ENCODE measurements around the gene SYTL3.

Gene SYTL3

DNA sequence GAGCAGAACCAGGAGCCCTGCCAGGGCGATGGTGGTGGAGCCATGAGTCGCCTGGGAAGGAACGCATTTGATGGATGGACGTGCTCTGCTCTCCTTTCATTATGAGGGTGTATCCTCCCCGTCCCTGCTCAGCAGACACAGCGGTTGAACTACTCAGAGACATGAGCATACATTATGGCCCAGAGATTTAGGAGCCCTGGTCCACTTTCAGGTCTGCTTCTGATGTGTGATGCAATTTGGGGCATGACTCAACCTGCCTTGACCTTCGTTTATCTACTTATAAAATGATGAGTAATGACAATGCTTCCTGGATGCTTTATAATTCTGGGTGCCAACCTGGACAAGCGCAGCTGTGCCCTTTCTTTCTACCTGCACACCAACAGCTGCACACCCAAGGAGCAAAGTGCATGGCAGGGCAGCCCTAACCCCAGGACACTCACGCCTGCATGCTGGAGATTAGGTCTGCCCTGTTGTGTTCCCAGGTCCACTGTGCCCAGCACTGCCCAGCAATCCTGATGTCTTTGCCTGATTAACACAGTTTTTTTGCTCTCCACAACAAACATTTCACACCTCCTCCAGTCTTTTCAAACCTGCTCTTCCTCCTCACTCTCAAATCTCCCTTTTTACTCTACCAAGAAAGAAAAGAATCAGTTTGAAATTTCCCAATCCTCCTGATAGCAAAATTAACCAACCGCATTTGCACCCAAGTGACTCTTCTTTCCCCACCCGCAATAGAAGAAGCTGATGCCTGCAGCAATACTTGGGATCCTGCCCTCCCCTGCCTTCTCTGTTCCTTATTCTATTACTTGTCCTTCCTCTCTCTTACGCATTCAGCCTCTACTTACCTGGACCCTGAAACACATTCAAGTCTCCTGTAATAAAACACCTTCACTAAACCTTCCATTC lies 88.1 kb downstream of the SYTL3 start:
- TF ChIP-seq, protein P1, sequence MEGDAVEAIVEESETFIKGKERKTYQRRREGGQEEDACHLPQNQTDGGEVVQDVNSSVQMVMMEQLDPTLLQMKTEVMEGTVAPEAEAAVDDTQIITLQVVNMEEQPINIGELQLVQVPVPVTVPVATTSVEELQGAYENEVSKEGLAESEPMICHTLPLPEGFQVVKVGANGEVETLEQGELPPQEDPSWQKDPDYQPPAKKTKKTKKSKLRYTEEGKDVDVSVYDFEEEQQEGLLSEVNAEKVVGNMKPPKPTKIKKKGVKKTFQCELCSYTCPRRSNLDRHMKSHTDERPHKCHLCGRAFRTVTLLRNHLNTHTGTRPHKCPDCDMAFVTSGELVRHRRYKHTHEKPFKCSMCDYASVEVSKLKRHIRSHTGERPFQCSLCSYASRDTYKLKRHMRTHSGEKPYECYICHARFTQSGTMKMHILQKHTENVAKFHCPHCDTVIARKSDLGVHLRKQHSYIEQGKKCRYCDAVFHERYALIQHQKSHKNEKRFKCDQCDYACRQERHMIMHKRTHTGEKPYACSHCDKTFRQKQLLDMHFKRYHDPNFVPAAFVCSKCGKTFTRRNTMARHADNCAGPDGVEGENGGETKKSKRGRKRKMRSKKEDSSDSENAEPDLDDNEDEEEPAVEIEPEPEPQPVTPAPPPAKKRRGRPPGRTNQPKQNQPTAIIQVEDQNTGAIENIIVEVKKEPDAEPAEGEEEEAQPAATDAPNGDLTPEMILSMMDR (IDR thresholded peaks at IDR 0.05; ENCODE audit: low read depth, low read length) = no peak
- DNase-seq (ENCODE audit: low read depth in 2 of 2) = peak in 1 of 2 donors; percentile 59
- no peak overlapping the region for H3K4me3 ChIP-seq (replicated peaks in 1 of 2; ENCODE audit: low read depth in 2 of 2, low read length in 2 of 2)

DNA sequence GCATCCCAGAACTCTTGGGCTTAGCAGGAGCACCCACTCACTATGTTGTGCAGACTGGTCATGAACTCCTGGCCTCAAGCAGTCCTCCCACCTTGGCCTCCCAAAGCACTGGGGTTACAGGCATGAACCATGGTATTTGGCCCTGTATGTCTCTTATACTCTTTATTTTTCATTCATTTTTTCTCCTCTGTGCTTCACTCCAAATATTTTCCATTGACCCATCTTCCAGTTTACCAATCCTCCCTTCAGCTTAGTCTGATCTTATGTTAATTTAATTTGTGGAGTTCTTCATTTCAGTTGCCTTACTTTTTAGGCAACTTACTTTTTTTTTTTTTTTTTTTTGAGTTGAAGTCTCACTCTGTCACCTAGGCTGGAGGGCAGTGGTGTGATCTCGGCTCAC lies 89.8 kb downstream of the SYTL3 start:
- DNase-seq (ENCODE audit: low read depth in 2 of 2) = no peak
- no peak overlapping the region for H3K4me3 ChIP-seq (replicated peaks in 1 of 2; ENCODE audit: low read depth in 2 of 2, low read length in 2 of 2)
- TF ChIP-seq, protein P1 (IDR thresholded peaks at IDR 0.05; ENCODE audit: low read depth, low read length) = no peak

DNA sequence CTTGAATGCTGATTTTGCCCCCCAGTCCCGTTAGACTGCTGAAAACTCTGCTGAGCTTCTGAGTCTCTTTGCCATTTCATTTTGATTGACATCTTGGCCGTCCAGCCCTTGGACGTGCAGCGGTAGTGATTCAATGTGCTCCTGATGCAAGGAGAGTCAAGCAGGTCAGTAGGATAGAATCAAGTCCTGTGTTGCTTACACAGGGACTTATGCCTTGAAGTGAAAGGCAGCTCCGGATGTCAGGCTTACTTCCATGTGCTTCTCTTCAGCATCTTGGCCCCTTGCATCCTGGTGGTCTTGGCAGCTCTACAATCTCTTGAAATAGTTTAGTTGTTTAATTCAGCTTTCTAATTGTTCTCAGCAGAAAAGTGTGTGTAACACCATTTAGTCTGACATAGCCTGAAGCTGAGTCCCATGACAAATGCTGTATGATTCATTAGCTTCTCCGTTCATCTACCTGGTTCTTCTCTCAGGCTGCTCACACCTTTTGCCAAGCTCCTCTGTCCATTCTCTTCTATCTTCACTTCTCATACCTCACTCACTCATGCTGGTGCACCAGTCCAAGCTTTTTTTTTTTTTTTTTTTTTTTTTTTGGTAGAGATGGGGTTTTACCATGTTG lies 93.3 kb downstream of the SYTL3 start:
- no peak for DNase-seq (ENCODE audit: low read depth in 2 of 2)
- TF ChIP-seq, protein P1 (IDR thresholded peaks at IDR 0.05; ENCODE audit: low read depth, low read length) = no peak
- H3K4me3 ChIP-seq (replicated peaks in 1 of 2; ENCODE audit: low read depth in 2 of 2, low read length in 2 of 2) = no peak overlapping the region

DNA sequence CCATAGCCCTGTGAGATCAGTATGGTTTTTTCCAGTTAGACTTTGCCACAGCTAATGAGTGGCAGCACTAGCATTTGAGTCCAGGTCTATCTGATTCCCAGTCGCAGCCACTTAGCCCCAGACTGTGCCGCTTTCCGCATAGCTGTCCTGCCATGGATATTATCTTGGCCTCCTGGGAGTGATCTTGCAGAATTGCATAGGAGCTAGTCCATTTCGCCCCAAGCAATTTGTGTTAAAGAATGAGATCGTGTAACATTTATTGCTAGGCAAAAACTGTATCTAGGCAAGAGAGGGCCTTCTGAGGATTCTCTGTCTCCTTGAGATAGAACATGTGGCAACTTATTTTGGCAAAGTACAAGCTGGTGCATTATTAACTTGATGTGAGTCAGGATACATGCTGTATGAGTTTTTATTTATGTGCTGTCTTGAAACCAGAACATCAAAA lies 95.2 kb downstream of the SYTL3 start:
- TF ChIP-seq, protein P1 (IDR thresholded peaks at IDR 0.05; ENCODE audit: low read depth, low read length) = no peak
- peak in 1 of 2 donors; percentile 46 for DNase-seq (ENCODE audit: low read depth in 2 of 2)
- no peak overlapping the region for H3K4me3 ChIP-seq (replicated peaks in 1 of 2; ENCODE audit: low read depth in 2 of 2, low read length in 2 of 2)

DNA sequence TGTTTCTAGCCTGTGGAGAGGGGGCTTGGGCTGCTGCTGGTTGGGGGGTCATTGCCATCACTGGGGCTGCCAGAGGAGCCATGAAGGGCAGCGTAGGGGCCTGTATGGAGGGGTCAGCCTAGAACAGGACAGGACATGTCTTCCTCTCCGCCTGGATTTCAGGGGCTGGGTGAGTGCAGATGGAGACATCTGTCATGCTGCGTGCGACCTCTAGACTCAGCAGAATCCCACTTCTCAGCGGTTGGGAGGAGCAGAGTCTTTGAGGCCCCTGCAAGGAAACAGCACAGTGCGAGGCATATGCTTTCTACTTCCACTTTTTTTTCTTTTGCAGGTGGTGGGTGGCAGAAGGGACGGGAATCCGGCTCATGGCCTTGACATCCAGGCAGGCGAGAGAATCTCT lies 101.4 kb downstream of the SYTL3 start:
- TF ChIP-seq, protein P1 (IDR thresholded peaks at IDR 0.05; ENCODE audit: low read depth, low read length) = no peak
- no peak for DNase-seq (ENCODE audit: low read depth in 2 of 2)
- H3K4me3 ChIP-seq (replicated peaks in 1 of 2; ENCODE audit: low read depth in 2 of 2, low read length in 2 of 2) = no peak overlapping the region

DNA sequence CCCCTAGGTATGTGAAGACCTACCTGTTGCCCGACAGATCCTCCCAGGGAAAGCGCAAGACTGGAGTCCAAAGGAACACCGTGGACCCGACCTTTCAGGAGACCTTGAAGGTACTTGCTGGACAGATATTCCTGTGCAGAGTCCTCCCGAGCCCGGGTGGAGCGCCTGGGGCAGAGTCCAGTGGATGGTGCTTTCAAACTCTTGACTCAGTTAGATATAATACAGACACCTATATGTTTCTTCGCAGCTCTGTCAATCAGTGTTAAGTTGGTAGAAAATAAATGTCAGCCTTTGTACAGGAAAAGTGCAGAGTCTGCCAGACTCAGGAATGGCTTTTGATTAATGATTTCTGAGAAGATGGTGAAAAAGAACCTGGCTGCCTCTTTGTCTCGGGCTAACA lies 102.1 kb downstream of the SYTL3 start:
- DNase-seq (ENCODE audit: low read depth in 2 of 2) = no peak
- TF ChIP-seq, protein P1 (IDR thresholded peaks at IDR 0.05; ENCODE audit: low read depth, low read length) = no peak

More for the DNA sequence above, 102.1 kb downstream of the SYTL3 start:
- H3K4me3 ChIP-seq (replicated peaks in 1 of 2; ENCODE audit: low read depth in 2 of 2, low read length in 2 of 2) = no peak overlapping the region
